ENCODE results near the gene DUOX1.

DNA sequence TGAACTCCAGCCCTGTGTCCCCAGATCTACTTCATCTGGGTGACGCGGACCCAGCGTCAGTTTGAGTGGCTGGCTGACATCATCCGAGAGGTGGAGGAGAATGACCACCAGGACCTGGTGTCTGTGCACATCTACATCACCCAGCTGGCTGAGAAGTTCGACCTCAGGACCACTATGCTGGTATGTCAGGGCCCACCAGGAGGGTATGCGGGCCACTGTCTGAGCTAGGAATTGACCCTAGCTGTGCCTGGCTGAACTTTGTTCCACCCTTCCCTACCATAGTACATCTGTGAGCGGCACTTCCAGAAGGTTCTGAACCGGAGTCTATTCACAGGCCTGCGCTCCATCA is 33.7 kb downstream of the DUOX1 start:
- TF ChIP-seq EZH2 (IDR thresholded peaks at IDR 0.05; ENCODE audit: insufficient read depth, poor library complexity, severe bottlenecking) = no peak
- TF ChIP-seq EZH2phosphoT487 (IDR thresholded peaks at IDR 0.05; ENCODE audit: insufficient read depth, low read depth) = no peak

Measured in GM23248 (cell line).